Activated B cell treated with CpG ODN at 0.5 μM for 24 hours (primary cell): ENCODE measurements around the gene FRMD6. TPM values are rescaled to one million over a fixed set of nuclear protein-coding genes. Genes with fewer than 3 reads are reported as not detected.

Experiments used
- ATAC-seq: fragments of 200-7000 bp; cut with Tn5 transposase; one replicate; pipeline ENCODE4 v1.10.0; 2021; ENCODE audit warnings: low read depth, mild to moderate bottlenecking, moderate library complexity
- CTCF ChIA-PET: fragments of 350-600 bp; sonication (Branson Sonifier 250); formaldehyde crosslinking; loops from one replicate; lab custom pipeline; 2021; ENCODE audit warnings: antibody characterized with exemption; lab: Charles Lee
- POLR2A ChIA-PET: fragments of 350-600 bp; sonication (Branson Sonifier 250); formaldehyde crosslinking; loops from one replicate; lab custom pipeline; 2021; ENCODE audit warnings: antibody characterized with exemption; lab: Charles Lee
- DNase-seq: peaks from one replicate; pipeline ENCODE4 v3.0.0; 2022
- H3K27ac Mint-ChIP-seq: one replicate; pipeline ENCODE4 v1.8.0; 2020; ENCODE audit warnings: mixed read lengths
- H3K27me3 Mint-ChIP-seq: one replicate; pipeline ENCODE4 v1.8.0; 2021; ENCODE audit warnings: mixed read lengths
- H3K36me3 Mint-ChIP-seq: one replicate; pipeline ENCODE4 v1.8.0; 2021; ENCODE audit warnings: low read depth, mixed read lengths
- H3K4me1 Mint-ChIP-seq: one replicate; pipeline ENCODE4 v1.8.0; 2021; ENCODE audit warnings: mixed read lengths
- H3K4me3 Mint-ChIP-seq: one replicate; pipeline ENCODE4 v1.8.0; 2020; ENCODE audit warnings: mild to moderate bottlenecking, mixed read lengths
- H3K9me3 Mint-ChIP-seq: one replicate; pipeline ENCODE4 v1.8.0; 2020; ENCODE audit warnings: mixed read lengths
- intact Hi-C: fragments of 100-400 bp; cut with micrococcal nuclease; formaldehyde crosslinking; loops from one replicate; pipeline ENCODE4 v1.15.1; 2024
- total RNA-seq: library from RNA; stranded (reverse); gene quantifications from 2 replicates; pipeline ENCODE4 v1.2.3, GENCODE V29; 2022
- TF ChIP-seq, protein P1 (sequence below): fragments of 200-600 bp; IDR thresholded peaks from one replicate; pipeline ENCODE4 v1.8.0; 2022; ENCODE audit warnings: antibody characterized with exemption, mild to moderate bottlenecking

Gene FRMD6
- total RNA-seq, 1 donor from 2014 or later, result 0.33 TPM

DNA sequence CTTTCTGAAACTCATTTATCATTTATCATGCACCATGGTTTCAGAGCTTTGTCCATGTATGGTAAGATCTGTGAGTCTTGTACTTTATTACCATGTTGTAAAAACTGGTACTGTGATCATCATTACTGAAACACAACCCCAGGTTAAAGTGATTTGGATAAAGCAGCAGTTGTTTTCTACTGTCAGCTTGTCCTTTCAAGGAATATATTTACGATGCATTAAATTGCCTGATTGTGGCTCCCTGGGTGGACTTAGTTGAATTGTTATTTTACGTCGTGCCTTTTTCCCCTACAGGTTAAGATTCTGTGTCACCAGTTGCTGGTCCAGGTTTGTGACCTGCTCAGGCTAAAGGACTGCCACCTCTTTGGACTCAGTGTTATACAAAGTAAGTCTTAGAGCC is 46.1 kb downstream of the FRMD6 start:
- no peaks in the 10 kb centered on the region for H3K9me3 Mint-ChIP-seq
- POLR2A ChIA-PET, result no interaction called here
- no peaks in the 10 kb centered on the region for H3K4me1 Mint-ChIP-seq
- TF ChIP-seq, protein P1, sequence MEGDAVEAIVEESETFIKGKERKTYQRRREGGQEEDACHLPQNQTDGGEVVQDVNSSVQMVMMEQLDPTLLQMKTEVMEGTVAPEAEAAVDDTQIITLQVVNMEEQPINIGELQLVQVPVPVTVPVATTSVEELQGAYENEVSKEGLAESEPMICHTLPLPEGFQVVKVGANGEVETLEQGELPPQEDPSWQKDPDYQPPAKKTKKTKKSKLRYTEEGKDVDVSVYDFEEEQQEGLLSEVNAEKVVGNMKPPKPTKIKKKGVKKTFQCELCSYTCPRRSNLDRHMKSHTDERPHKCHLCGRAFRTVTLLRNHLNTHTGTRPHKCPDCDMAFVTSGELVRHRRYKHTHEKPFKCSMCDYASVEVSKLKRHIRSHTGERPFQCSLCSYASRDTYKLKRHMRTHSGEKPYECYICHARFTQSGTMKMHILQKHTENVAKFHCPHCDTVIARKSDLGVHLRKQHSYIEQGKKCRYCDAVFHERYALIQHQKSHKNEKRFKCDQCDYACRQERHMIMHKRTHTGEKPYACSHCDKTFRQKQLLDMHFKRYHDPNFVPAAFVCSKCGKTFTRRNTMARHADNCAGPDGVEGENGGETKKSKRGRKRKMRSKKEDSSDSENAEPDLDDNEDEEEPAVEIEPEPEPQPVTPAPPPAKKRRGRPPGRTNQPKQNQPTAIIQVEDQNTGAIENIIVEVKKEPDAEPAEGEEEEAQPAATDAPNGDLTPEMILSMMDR, result no peak
- CTCF ChIA-PET, result no interaction called here
- intact Hi-C loops, result no loop called here
- ATAC-seq (no peak), DNase-seq (no peak)
- no peak overlapping the region for H3K4me3 Mint-ChIP-seq
- peaks cover 2% of the 10 kb centered on the region for H3K27me3 Mint-ChIP-seq
- no peak overlapping the region for H3K27ac Mint-ChIP-seq
- H3K36me3 Mint-ChIP-seq, result no peaks in the 10 kb centered on the region

DNA sequence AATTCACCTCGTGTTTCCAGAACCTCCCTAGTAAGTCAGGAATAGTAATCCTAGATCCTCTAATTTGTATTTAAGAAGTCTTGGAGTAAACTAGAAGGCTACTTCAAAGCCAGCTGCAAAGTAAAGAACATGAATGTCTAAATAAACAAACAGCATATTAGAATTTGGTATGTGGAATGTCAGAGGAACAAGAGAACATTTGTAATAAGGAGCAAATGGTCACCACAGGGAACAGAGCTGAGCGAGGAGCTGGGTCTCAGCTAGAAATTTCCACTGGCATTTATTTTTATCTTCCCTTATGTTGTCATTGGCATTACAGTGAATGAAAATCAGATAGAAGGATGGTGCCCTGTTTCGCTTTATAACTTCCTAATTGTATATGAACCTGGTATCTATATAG is 50.2 kb downstream of the FRMD6 start:
- H3K4me1 Mint-ChIP-seq, result no peaks in the 10 kb centered on the region

DNA sequence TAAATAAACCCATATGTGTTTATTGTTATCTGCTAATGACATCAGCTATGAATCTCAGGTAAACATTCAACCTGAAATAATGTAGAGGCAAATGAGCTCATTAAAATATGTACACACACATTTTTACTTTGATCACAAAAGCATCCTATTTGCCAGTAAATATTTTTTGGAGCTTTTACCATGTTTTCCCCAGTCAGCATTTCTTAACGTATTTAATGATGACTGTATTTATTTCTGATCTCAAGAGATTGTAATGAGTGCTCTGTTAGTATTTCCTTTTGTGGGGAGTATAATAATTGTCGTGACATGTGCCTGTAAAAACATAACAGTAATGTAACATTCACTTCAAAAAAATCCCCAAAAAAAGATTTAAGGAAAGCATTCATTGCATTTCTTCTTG is 52.1 kb downstream of the FRMD6 start:
- TF ChIP-seq, protein P1, result no peak
- Mint-ChIP-seq H3K9me3 (no peaks in the 10 kb centered on the region), H3K4me1 (no peaks in the 10 kb centered on the region), H3K4me3 (no peak overlapping the region), H3K27me3 (no peaks in the 10 kb centered on the region), H3K36me3 (no peaks in the 10 kb centered on the region), H3K27ac (no peak overlapping the region)
- intact Hi-C loops, result no loop called here
- DNase-seq (no peak), ATAC-seq (no peak)
- CTCF ChIA-PET, result no interaction called here
- POLR2A ChIA-PET, result no interaction called here

More for the DNA sequence above, 50.2 kb downstream of the FRMD6 start:
- no peak for ATAC-seq
- ChIA-PET CTCF (no interaction called here), POLR2A (no interaction called here)
- intact Hi-C loops, result no loop called here
- Mint-ChIP-seq H3K27ac (no peak overlapping the region), H3K9me3 (no peaks in the 10 kb centered on the region), H3K27me3 (no peaks in the 10 kb centered on the region), H3K4me3 (no peak overlapping the region), H3K36me3 (no peaks in the 10 kb centered on the region)
- TF ChIP-seq, protein P1, result no peak
- DNase-seq, result no peak

DNA sequence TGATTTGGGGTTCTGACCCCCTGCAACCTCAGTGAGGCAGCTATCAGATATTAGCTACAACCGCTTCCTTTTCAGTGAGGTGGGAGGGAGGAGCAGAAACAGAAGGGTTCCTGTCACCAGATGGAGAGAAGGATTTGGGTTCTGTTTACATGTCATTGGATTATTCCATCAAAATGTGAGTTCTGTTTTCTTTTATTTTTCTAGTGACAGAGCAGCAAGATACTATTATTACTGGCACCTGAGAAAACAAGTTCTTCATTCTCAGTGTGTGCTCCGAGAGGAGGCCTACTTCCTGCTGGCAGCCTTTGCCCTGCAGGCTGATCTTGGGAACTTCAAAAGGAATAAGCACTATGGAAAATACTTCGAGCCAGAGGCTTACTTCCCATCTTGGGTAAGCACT is 52.8 kb downstream of the FRMD6 start:
- Mint-ChIP-seq H3K27ac (no peak overlapping the region), H3K4me3 (no peak overlapping the region), H3K4me1 (no peaks in the 10 kb centered on the region), H3K27me3 (no peaks in the 10 kb centered on the region), H3K36me3 (no peaks in the 10 kb centered on the region), H3K9me3 (no peaks in the 10 kb centered on the region)
- TF ChIP-seq, protein P1, result no peak
- ChIA-PET CTCF (no interaction called here), POLR2A (no interaction called here)
- intact Hi-C loops, result no loop called here
- ATAC-seq (no peak), DNase-seq (no peak)

DNA sequence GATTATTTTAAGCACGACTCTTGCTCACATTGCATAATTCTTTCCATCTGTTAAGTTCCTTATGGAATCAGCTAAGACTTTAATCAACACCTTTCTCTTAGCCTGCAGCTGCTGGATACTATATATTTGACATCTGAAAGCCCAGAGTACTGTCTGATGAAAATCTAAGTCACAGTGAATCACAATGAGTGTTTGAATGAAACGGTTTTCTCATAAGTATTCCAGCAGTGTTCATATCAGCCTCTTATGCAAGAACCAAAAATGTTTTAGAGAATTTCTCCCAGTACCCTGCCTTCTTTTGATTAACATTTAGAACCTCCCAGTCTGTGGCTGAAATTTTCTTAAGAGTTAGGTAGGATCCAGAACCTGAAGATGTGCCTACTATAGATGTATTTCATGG is 55.6 kb downstream of the FRMD6 start:
- DNase-seq, result no peak
- CTCF ChIA-PET, result no interaction called here
- Mint-ChIP-seq H3K9me3 (no peaks in the 10 kb centered on the region), H3K4me3 (no peak overlapping the region), H3K27ac (no peak overlapping the region), H3K27me3 (no peaks in the 10 kb centered on the region), H3K36me3 (no peaks in the 10 kb centered on the region), H3K4me1 (no peaks in the 10 kb centered on the region)
- intact Hi-C loops, result no loop called here
- TF ChIP-seq, protein P1, result no peak
- no peak for ATAC-seq
- POLR2A ChIA-PET, result no interaction called here
